ENCODE data around the gene AGBL1.

Gene AGBL1

GRCh38 chr15:86676002-86676401, 596.3 kb downstream of the AGBL1 start:
- no peak overlapping the region for H3K4me3 ChIP-seq (ENCODE audit: low read depth, low read length)
- DNase-seq (ENCODE audit: low read depth) = no peak
- TF ChIP-seq, protein P1, sequence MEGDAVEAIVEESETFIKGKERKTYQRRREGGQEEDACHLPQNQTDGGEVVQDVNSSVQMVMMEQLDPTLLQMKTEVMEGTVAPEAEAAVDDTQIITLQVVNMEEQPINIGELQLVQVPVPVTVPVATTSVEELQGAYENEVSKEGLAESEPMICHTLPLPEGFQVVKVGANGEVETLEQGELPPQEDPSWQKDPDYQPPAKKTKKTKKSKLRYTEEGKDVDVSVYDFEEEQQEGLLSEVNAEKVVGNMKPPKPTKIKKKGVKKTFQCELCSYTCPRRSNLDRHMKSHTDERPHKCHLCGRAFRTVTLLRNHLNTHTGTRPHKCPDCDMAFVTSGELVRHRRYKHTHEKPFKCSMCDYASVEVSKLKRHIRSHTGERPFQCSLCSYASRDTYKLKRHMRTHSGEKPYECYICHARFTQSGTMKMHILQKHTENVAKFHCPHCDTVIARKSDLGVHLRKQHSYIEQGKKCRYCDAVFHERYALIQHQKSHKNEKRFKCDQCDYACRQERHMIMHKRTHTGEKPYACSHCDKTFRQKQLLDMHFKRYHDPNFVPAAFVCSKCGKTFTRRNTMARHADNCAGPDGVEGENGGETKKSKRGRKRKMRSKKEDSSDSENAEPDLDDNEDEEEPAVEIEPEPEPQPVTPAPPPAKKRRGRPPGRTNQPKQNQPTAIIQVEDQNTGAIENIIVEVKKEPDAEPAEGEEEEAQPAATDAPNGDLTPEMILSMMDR (IDR thresholded peaks at IDR 0.05; ENCODE audit: insufficient read depth, low read depth, low read length, missing control alignments) = no peak

DNA sequence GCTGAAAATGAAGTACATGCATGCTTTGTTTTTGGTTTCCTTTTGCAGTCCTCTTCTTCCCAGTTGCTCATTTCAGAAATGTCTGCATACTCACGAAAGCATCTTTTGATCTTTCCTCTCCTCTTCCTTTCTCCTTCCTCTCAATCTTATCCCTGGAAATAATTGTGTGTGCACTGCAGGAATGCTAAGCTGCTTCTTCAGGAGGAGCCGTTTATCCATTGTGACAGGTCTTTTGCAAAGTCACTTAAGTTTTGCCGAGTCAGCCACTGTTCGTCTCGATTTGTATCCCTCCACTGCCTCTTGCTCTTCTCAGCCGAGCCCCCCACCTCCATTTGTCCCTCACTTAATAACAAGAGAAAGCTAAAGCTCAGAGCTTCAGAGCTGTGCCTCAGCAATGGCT, 597.6 kb downstream of the AGBL1 start:
- TF ChIP-seq, protein P1 (IDR thresholded peaks at IDR 0.05; ENCODE audit: insufficient read depth, low read depth, low read length, missing control alignments) = no peak
- no peak for DNase-seq (ENCODE audit: low read depth)

GRCh38 chr15:86685263-86685662, 605.6 kb downstream of the AGBL1 start:
- no peak for DNase-seq (ENCODE audit: low read depth)
- TF ChIP-seq, protein P1 (IDR thresholded peaks at IDR 0.05; ENCODE audit: insufficient read depth, low read depth, low read length, missing control alignments) = no peak
- no peak overlapping the region for H3K4me3 ChIP-seq (ENCODE audit: low read depth, low read length)

More for the DNA sequence above, 597.6 kb downstream of the AGBL1 start:
- no peak overlapping the region for H3K4me3 ChIP-seq (ENCODE audit: low read depth, low read length)

- no peak for DNase-seq (ENCODE audit: low read depth)
- no peak overlapping the region for H3K4me3 ChIP-seq (ENCODE audit: low read depth, low read length)
- TF ChIP-seq, protein P1 (IDR thresholded peaks at IDR 0.05; ENCODE audit: insufficient read depth, low read depth, low read length, missing control alignments) = no peak
Measured at GRCh38 chr15:86689006-86689405, 609.3 kb downstream of the AGBL1 start.

GRCh38 chr15:86690566-86690965, 610.9 kb downstream of the AGBL1 start:
- TF ChIP-seq, protein P1 (IDR thresholded peaks at IDR 0.05; ENCODE audit: insufficient read depth, low read depth, low read length, missing control alignments) = no peak
- DNase-seq (ENCODE audit: low read depth) = no peak
- no peak overlapping the region for H3K4me3 ChIP-seq (ENCODE audit: low read depth, low read length)

- no peak overlapping the region for H3K4me3 ChIP-seq (ENCODE audit: low read depth, low read length)
- TF ChIP-seq, protein P1 (IDR thresholded peaks at IDR 0.05; ENCODE audit: insufficient read depth, low read depth, low read length, missing control alignments) = no peak
- no peak for DNase-seq (ENCODE audit: low read depth)
Measured at GRCh38 chr15:86691091-86691663, 611.5 kb downstream of the AGBL1 start.
